Activated CD8-positive, alpha-beta memory T cell treated with anti-CD3 and anti-CD28 coated beads, Interleukin-2, amount 50 U/mL, for 48 hours (primary cell): ENCODE results near the gene GRID2IP.
A peak's percentile ranks its signal among the peaks of the same experiment; 100 is the strongest.
"Not testable (repeated sequence)": the region's sequence is repeated elsewhere in the genome, so short reads cannot be mapped to it uniquely, and the experiment has no call there.

Experiments
- DNase-seq: peaks from one replicate; pipeline ENCODE4 v3.0.0-alpha.2; 2020

The GRID2IP gene

DNA sequence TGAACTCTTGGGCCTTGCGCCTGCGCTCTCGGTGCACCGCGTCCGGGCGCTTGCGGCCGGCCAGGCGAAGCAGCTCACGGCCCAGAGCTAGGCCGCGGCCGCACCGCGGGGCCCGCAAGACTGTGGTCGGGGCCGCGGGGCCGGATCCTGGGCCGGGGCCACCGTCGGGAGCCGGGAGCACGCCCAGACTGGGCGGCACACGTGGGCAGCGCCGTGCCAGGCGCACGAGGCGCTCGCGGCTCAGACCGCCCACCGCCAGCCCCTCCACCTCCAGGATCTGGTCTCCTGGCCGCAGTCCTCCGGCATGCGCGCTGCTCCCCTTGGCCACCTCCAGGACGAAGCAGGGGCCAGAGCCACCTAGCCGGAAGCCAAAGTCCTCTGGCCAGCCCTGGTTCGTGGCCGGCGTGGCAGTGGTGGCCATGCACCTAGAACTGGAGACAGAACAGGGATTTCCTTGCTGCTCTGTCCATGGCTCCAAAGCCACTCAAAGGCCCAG lies at the start of gene GRID2IP:
Gene GRID2IP, minus strand, starts transcription at position 446 of the 496 bp plus-strand sequence. Its CDS starts 25 bp downstream, at position 421.
- DNase-seq = no peak

DNA sequence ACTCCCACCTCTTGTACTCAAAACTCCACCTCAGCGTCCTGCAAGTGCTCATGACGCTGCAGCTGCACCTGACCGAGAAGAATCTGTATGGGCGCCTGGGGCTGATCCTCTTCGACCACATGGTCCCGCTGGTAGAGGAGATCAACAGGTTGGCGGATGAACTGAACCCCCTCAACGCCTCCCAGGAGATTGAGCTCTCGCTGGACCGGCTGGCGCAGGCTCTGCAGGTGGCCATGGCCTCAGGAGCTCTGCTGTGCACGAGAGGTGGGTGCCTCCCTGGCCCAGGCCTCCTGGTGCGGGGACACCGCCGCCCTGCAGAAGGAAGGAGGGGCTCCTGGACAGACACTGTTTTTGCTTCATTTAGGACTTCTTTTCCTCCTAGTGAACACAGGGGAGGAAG lies 48.8 kb upstream of the GRID2IP start:
- no peak for DNase-seq

GRCh38 chr7:6590645-6591110 lies 39.4 kb upstream of the GRID2IP start:
- no peak for DNase-seq

DNA sequence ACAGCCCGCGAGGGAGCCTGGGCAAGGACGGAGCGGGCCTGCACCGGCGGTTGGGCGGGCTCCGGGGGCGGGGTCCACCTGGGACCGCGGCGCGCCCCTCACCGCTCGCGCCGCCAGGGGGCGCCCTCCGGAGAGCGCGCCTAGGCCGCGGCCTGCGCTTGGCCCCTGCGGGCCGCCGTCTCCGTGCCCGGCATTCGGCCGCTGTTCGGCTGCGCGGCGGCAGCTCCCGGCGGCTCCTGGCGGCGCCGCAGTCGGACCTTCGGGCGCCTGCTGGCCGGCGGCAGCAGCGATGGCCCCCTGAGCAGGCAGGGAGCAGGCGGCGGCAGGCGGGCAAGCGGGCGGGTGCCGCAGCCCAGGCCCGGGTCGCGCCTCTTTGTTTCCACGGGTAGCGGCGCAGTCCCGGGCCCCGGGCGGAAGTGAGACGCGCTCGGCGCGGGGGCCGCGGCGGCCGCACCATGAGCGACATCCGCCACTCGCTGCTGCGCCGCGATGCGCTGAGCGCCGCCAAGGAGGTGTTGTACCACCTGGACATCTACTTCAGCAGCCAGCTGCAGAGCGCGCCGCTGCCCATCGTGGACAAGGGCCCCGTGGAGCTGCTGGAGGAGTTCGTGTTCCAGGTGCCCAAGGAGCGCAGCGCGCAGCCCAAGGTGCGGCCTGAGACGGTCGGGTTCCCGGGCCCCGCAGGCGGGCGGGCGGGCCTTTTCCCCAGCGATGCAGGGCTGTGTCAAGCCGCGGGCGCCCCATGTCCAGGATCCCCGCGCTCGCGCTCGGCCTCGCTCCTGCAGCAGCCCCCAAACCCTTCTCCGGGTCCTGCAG lies 38.8 kb upstream of the GRID2IP start, which contains the start of gene INTS15:
Gene INTS15, plus strand, starts transcription at position 193 of the 816 bp plus-strand sequence. Its CDS starts 263 bp downstream, at position 456.
- peak; percentile 94 for DNase-seq

DNA sequence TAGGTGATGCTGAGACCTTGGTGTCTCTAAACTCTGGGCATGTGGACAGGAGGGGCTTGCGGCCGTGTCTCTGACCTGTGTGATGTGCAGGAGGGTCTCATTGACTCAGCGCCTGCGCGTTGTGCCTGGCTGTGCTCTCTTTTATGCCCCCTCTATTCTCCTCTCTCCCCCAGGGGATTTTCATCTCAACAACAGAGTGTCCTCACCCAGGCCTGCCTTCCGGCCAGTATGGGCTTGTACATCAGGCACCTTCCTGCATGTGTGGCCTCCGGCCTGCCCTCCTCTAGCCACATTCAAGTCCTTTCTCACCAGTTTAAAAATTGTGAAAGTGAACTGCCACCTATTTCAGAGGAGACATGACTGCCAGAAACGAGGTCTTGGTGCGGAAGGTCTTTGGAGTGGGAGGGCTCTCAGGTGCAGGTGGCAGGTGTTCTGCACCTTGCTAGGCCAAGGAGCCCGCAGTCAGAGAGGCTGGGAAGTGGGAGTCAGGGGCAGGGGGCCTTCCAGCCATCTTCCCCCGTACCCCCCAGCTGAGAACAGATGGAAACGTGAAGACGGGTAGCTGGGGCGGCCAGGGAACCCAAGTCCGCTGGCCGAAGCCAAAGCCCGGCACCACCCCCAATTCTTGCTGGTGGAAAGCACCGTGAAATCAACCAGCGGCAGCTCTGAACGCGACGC lies 38.0 kb upstream of the GRID2IP start:
- DNase-seq = no peak

- DNase-seq = no peak
Measured at GRCh38 chr7:6588566-6588965, 37.3 kb upstream of the GRID2IP start.

DNA sequence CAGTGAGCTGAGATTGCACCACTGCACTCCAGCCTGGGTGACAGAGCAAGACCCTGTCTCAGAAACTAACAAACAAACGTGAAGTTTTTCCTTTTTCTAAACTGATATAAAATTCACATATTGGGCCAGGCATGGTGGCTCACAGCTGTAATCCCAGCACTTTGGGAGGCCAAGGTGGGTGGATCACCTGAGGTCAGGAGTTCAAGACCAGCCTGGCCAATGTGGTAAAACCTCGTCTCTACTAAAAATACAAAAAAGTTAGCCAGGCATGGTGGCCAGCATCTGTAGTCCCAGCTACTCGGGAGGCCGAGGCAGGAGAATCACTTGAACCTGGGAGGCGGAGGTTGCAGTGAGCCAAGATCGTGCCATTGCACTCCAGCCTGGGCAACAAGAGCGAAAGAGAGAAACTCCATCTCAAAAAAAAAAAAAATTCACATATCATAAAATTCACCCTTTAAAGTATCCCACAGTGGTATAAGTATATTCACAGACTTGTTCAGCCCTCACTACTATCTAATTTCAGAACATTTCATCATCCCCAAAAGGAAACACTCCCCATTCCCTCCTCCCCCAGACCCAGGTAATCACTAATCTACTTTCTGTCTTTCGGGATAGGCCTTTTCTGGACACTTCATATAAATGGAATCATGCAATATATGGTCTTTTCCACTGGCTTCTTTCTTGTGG lies 34.6 kb upstream of the GRID2IP start:
- not testable (repeated sequence) for DNase-seq

GRCh38 chr7:6579446-6579845 lies 28.2 kb upstream of the GRID2IP start:
- DNase-seq = no peak

- DNase-seq = no peak
Measured at GRCh38 chr7:6578114-6579084, 27.1 kb upstream of the GRID2IP start.

GRCh38 chr7:6577369-6578113 lies 26.3 kb upstream of the GRID2IP start, which contains the start of gene ZDHHC4:
Gene ZDHHC4, plus strand, starts transcription at chr7:6577454. Its CDS starts 3,108 bp downstream, at chr7:6580562.
- DNase-seq = peak; percentile 95

DNA sequence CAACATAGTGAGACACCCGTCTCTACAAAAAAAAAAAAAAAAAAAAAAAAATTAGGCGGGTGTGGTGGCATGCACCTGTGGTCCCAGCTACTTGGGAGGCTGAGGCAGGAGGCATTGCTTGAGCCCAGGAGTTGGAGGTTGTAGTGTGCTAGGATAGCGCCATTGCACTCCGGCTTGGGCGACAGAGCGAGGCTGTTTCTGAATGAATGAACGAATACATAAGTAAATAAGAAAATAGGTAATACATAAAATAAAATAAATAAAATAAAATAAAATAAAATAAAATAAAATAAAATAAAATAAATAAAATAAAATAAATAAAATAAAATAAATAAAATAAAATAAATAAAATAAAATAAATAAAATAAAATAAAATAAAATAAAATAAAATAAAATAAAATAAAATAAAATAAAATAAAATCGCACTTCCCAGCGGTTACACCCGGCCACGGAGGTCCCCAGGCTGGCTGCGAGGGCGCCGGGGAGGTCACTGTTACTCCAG lies 25.7 kb upstream of the GRID2IP start:
- not testable (repeated sequence) for DNase-seq

DNA sequence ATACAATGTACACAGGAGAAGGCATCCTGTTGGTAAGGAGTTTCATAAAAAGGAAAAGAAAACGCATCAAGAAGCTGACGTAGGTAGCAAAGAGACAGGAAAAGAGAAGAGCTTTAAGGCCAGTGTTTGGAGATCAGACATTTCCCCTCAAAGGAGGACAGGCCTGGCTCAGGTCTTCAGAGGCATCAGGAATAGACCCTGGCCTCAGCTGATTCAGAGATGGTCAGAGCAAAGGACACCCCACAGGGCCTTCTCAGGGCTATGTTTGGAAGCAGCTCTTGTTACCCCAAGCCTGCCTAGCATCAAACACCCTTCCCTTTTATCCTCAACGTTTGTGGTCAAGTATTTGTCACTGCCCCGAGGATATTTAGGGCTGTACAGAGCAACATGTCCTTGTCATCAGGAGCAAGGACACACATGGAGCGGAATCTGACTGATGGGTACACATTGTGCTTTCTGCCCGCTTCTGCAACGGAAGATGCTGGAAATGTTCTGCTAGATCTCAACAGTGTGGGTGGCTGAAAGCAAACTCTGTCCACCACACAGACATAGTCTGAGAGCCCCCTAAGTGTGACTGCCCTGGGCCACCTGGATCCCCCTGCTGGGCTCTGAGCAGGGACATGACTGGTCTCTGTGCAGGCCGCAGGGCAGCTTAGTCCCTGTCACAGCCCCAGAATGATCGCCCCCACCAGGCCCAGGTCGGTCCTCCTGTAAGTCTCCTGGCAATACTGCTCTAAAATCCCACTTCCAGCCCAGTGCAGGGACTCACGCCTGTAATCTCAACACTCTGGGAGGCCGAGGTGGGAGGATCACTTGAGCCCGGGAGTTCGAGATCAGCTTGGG lies 25.0 kb upstream of the GRID2IP start:
- DNase-seq = peak; percentile 59

DNA sequence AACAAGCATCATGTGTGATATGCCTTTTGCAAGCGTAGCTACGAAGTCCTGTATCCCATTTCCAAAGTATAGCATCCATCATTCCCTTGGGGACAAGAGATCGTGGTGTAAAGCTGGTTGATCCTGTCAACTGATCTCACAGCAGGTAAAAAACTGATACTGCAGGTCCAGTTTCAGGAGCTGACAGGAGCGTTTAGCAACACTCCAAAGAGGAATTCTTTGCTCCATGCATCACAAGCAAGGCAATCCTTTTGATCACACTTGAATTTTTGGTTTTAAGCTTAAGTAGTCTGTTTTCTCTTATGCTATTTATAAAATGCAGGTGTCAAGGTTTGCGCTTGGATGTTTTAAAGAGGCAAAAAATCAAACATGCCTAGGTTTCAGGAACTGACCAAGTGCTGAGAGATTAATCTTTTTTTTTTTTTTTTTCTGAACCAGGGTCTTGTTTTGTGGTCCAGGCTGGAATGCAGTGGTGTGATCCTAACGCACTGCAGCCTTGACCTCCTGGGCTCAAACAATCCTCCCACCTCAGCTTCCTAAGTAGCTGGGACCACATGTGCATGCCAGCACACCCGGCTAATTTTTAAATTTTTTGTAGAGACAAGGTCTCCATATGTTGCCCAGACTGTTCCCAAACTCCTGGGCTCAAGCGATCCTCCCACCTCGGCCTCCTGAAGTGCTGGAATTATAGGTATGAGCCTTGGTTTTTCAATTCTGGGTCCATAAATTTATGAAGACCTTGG lies 24.2 kb upstream of the GRID2IP start:
- DNase-seq = no peak

GRCh38 chr7:6571160-6571779 lies 20.0 kb upstream of the GRID2IP start:
- no peak for DNase-seq

GRCh38 chr7:6567886-6568285 lies 16.6 kb upstream of the GRID2IP start:
- DNase-seq = no peak

DNA sequence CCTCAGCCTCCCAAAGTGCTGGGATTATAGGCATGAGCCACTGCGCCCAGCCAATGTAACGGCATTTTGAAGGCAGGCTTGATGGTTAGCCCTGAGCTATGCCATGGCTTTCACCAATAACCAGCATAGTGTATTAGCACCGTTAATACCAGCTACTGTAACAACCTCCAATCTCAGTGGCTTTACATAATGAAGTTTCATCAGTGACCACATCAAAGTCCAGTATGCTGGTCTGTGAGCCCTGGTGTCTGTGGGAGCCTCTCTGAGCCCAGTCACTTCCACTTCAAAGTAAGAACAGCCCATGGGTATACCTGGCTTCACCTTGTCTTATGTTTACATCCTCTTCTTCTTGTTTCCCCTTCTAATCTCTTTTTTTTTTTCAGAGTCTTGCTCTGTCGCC lies 14.4 kb upstream of the GRID2IP start:
- DNase-seq = no peak

DNA sequence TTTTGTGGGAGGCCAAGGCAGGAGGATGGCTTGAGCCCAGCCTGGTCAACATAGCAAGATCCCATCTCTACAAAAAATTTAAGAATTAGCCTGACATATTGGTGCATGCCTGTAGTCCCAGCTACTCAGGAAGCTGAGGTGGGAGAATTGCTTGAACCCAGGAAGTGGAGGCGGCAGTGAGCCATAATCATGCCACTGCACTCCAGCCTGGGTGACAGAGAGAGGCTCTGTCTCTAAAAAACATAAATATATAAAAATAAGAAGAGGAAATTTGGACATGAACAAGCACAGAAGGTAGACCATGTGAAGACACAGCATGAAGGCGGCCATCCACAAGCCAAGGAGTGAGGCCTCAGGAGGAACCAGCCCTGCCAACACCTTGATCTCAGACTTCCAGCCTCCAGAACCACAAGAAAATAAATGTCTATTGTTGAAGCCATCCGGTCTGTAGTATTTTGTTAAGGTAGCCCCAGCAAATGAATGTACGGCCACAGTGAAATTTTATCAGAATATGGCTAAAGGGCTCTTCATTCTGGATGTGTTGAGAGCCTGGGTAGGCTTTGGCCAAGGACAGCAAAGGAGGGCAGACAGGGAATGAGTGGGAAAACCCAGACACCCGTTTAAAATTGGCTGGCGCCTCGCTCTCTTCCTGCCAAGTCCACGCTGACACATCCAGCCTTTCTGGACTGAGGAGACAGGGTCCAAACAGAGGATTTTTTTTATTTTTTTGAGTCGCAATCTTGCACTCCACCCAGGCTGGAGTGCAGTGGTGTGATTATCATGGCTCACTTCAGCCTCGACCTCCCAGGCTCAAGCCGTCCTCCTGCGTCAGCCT lies 12.9 kb upstream of the GRID2IP start:
- DNase-seq = no peak

DNA sequence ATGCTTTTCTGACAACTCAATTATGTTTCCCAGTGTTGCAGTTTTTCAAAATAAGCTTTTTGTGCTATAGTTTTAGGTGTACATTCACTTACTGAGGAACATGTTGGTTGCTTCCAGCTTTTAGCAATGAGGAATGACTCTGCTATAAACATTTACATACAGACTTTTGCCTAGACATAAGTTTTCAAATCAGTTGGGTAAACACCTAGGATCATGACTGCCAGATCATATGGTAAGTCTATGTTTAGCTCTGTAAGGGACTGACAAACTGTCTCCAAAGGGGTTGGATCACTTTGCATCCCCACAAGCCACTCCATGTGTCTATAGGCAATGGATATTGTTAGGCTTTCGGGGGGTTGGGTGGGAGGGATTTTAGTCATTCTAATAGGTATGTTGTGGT lies 10.8 kb upstream of the GRID2IP start:
- DNase-seq = no peak
